ENCODE measurements around the gene UCP2.
"Not testable (repeated sequence)": the region's sequence is repeated elsewhere in the genome, so short reads cannot be mapped to it uniquely, and the experiment has no call there.

UCP2 gene

DNA sequence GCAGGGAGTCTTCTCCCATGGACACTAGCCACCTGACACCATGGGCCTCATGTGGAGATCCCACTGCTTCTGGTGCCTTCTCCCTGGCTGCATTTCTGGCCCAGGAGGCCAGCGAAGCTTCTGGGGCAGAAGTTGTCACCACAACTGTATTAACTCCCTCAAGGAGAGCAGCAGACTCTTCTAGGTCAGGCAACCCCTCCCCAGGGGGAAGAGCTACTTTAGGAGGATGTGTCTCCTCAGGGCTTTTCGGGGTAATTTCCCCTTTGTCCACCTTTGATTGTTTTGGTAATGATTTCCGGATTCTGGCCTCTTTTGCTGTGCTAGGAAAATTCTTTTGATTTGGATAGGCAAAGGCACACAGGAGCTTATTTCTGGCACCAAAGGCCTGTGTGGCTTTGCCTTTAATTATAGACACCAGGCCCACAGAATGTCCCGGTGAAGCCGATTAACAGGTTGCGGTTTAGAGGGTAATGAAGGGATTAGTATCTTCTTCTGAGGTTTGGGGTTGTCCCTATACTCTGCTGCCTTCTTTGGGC is 8.9 kb upstream of the UCP2 start:
- DNase-seq, result peak; percentile 64

DNA sequence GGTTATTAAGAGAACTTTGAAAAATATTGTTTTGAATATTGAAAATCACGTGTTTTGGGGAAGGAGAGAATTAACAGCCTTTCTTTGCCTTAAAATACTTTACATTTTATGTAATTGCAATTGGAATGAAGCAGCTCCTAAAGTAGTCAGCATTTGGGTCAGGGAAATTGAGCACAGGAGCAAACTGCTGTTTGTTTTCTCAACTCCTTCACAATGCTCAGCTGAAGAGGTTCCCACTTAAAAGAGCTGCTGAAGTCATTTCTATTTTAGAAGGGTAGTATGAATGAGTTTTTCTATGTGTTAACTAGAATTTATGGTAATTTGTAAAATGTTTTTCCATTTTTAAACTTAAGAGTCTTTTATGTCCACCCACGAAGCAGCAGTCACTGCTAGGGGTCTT is 8.1 kb upstream of the UCP2 start:
- DNase-seq, result no peak

DNA sequence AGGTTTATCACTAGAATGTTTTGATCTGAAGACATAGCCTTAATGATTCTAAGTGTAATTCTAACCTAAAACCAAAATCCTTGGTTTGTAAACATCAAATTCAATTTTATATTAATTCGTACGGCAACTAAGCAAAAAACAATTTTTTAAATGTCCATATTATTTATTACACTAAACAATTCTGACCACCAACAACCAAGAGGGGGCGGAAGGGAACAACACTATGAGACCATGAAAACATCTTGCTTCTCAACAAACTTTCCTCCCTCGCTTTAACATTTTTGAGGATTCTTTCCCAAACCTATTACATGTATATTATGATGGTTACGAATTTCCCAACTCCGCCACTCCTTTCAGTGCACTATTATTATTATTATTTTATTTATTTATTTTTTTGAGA is 6.5 kb upstream of the UCP2 start:
- peak; percentile 41 for DNase-seq

DNA sequence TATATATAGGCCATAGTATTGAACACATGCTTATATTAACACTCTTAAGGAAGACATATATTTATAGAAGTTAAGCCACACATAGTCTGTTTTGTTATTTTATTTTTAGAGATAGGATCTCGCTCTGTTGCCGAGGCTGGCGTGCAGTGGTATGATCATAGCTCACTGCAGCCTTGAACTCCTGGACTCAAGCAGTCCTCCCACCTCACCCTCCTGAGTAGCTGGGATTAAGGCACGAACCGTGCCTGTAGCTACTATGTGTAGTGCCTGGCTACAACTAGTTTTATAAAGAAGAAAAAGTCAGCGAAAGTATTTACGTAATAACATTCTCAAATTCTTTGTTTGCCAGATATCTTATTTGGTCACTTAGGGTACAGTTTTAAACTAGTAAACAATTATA is 5.6 kb upstream of the UCP2 start:
- DNase-seq, result no peak

DNA sequence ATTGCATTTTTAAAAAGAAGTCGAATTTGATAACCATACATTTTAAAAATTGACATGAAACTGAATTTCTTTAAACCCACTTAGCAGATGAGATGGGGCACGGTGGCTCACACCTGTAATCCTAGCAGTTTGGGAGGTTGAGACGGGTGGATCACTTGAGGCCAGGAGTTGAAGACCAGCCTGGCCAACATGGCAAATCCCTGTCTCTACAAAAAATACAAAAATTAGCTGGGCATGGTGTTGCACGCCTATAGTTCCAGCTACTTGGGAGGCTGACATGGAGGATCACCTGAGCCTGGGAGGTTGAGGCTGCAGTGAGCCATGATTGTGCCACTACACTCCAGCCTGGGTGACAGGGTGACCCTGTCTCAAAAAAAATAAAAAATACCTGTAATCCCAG is 3.0 kb upstream of the UCP2 start:
- DNase-seq, result not testable (repeated sequence)

DNA sequence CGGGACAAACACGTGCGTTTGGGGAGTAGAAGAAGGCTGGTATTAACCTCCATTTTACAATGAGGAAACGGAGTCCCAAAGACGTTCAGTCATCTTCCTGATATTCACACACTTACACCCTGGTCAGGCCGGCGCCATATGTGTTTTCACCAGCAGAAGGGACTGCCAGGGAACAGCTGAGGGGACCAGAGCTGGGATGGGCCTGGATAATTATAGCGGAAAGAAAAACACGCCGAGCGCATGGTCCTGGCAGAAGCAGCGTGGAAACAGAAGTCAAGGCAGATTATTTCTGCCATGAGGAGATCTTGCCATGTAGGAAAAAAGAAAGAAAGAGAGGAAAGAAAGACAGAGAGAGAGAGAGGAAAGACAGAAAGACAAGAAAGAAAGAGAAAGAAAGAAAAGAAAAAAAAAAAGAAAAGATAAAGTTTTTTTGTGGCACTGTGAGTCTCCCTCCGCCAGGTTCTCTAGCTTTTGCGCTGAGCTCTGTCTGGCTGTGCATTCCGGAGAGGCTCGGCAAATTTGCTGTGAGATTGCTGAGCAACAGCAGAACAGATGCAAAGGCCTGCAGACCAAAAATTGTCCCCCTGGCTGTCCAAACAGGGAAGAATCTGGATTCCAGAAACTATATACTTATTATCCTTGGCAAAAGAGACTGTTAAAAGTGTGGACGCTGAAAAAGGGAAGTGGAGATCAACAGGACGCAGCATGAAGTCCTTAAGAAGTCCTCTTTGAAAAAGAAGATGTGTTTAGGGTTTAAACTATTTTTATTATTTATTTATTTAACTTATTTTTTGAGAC is 1.3 kb upstream of the UCP2 start:
- DNase-seq, result no peak

DNA sequence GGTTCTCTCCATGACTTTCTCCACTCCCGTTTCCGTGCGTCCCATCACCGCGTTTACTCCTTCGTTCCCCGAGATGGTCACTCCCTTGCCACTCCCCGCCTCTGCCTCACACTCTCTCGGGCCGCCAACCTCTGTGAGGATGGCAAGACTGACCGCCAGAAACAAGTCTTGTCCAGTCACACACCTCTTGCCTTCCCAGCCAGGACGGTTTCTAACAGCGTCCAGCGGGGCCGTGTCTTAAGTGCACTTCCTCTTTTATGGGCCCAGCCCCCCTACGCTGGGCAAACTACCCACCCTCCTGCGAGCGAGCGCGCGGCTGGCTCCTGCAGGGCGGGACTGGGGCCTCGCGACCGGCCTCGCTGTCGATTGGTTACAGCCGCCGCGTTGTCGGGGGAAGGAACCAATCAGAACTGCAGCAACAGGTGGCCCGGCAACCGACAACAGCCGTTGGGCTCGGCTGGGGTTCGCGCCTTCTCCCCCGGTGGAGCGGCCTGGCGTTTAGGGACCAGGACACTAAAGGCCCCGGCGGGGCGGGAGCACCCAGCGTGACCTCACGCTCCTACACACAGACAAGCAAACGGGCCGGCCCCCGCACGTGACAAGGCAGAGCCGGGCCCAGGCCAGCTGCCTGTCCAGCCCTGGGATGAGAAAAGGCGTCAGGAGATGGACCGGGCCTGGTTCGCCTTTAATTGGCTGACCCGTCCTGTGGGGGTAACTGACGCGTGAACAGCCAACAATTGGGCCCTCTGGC is 522 bp upstream of the UCP2 start:
- peak; percentile 97 for DNase-seq

DNA sequence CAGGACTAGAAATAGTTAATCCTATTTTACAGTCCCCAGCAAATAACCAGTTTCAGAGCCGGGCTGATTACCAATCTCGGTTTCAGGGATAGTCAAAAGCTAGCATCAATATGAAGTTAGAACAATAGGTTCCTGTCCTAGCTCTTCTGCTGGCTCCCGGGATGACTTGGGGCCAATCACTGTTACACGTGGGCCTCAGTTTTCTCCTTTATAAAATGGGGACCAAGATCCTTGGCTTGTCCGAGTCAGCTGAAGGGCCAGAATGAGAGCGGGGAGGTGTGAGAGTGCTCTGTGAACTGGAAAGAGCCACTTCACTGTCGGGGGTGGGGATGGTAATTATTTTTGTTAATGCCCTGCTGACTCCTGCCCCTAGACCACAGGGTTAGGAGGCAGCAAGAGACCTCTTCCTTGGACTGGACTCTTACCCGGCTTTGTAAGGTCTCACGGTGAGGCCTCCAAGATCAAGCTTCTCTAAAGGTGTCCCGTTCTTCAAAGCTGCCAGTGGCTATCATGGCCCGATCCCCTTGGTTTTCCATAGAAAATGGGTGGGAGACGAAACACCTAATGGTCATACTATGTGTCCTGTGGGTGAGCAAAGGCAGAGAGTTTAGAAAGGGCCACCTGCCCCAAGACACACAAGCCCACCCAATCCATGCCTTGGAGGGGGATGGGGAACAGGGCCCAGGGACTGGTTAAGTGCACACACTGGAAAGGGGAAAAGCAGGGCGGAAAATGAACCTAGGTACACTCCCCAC is 1.4 kb downstream of the UCP2 start:
- DNase-seq, result no peak

DNA sequence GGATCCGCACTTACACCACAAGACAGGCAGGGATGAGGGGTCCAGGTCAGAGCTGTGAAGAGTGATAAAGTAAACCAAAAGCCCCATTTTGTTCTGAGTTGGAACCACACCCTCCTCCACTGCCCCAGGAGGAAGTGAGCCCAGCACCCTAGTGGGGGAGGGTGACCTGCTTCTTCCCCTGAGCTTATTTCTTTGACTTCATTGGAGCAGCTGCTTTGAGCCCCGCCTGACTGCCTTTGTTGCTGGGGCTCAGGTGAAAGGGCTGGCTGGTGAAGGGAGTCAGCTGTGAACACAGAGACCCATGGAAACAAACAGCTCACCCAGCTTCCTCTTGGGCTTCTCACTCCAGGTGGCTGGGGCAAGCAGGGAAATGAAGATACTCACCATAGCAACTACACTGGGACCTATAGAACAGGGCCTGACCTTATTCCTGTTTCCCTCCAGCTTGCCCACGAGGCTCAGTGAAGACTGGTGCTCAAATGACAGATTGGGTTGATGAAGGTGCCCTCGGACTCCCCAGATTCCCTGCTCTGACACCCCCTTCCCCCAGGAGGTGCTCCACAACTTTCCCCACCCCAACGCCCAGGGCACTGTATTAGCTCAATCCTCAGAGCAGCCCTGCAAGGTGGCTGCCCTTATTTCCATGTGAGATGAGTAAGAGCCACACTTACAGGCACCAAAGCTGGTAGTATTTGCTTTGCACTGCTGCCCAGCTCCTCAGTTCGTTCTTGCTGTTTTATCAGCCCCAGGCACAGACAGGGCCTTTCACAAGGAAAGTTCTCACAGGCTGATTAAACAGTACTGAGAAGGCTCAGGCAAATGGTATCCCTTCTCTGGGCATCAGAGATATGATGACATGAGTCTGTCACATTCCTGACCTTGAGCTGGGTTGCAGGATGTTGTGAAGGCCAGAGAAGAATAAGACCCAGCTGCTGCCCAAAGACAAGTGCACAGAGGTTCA is 2.4 kb downstream of the UCP2 start:
- DNase-seq, result peak; percentile 90

DNA sequence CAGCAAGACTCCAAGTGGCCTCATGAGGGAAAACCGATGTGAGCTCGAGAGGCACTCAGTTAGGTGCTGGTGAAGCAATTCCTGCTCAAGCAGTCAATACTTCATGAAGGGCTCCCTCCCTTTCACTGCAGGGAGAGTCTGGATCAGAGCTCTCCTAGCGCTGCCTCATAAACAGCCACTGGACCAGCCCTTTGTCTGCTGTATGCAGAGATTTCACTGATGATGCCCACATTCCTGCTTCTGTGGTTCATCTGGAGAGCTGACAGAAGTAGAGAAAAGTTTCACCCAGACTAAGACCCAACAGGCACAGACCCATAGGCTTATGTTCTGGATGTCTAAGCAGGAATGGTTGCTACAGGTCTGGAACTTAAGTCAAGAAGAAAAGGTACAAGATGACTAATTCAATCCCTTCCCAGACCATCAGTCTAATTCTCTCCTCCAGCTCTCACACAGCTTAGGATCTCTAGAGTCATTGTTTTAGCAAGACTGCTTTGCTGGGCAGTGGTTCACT is 4.0 kb downstream of the UCP2 start:
- no peak for DNase-seq

DNA sequence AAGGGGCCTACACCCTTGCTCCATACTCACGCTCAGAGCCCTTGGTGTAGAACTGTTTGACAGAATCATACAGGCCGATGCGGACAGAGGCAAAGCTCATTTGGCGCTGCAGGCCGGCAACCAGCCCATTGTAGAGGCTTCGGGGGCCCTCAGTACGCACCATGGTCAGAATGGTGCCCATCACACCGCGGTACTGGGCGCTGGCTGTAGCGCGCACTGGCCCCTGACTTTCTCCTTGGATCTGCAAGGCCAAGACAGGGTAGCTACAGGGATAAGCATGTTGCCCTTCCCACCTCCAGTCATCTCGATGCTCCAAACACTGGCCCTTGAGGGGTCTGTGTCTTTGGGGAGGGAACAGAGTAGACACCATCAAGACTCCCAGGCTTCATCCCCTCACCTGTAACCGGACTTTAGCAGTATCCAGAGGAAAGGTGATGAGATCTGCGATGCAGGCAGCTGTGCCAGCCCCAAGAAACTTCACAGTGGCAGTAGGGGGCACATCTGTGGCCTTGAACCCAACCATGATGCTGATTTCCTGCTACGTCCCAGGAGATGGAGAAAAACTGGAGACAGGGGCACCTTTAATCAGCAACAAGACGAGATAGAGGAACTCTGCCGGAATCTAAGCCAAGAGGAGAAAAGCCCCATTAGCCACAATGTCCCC is 4.7 kb downstream of the UCP2 start:
- no peak for DNase-seq

DNA sequence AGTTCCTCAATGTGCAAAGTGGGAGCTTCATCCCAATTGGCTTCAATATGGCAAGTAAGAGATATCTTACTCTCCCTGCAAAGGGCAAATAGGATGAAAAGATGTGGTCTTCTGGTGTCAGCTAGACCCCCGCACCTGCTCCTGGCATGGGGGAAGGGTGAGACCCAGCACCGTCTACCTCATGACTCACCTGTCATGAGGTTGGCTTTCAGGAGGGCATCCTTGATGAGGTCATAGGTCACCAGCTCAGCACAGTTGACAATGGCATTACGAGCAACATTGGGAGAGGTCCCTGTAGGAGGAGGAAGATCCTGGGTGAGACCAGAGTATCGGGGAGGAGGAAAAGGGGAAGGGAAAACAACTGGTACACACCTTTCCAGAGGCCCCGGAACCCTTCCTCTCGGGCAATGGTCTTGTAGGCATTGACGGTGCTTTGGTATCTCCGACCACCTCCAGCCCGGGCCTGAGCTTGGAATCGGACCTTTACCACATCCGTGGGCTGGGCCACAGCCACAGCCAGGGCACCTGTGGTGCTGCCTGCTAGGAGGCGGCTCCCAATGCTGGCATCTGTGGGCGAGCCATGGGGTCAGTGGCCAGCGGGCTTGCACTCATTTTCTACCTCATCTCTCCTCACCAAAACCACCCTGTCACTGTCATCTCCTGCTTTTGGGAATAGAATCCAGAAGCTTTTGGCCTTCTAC is 6.0 kb downstream of the UCP2 start:
- DNase-seq, result no peak

DNA sequence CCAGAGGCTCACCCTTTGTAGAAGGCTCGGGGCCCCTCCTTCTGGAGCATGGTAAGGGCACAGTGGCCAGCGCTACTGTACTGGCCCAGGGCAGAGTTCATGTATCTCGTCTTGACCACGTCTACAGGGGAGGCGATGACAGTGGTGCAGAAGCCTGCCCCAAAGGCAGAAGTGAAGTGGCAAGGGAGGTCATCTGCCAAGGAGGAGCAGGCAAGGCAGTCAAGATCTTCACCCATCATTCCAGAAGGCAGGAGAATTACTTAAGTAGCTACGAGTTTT is 7.2 kb downstream of the UCP2 start:
- DNase-seq, result no peak

DNA sequence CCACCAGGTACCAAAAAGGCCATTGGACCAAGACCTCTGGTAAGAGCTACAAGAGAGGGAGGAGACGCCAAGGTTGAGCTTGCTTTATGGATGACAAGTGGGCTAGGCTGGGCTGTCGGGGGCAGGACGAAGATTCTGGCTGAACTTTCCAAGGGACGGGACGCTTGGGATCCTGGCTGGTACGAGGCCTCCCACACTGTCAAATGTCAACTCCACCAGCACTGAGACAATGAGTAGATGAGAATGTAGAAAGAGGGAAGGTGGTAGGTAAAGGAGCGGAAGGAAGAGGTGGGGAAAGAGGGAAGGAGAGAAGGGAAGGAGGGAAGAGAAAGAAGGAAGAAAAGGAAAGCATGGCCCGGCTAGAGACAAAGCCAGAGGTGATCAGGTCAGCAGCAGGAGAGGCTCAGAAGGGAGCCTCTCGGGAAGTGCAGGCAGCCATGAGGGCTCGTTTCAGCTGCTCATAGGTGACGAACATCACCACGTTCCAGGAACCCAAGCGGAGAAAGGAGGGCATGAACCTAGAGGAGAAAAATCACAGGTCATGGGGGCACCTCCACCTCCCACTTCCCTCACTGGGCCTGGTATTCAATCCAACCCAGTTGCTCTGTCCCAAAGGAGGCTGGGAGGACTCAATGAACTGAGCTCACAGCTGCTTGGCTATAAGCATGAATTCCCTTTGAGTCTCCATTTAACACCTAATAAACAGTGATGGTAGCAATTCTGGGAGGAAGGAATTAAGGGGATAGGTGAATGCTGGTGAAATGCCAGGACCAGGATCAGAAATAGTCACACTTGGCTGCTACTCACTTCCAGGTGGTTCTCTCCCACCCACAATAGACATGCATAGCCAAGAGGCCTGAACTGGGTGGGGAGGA is 7.8 kb downstream of the UCP2 start:
- DNase-seq, result no peak

DNA sequence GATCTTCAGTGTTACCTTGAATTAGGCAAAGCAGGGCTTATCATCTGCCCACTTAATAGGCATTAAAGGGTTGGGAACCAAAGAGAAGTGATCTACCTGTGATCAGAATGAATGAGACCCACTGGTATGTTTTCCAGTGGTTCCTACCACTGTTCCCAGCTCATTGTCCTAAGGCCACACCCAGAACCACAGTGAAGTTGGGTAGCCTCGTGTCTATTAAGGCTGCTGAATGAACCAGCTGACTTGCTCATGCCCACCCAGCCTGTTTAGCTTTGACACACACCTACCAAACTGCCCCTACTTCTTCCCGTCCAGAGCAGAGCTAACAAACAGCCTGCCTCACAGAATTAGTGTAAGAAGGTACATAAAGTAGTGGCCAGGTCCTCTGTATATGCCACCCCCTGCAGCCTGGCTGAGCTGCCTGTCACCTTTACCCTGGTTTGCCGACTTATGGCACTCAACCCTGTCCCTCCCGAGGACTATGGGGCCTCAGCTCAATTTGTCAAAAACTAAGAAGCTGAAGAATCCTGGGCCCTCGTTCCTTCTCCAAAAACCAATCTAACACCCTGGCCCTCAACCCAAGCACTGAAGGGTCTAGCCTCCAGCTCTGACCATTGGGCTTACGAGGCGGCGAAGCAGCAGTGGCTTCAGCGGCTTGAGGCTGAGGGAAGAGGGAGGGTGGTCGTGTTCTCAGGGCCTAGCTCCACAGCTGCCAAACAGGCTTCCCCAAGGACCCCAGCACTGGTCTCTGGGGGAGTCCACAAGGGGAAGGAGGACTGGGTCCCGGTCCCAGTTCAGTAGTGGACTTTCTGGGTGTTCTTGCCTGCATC is 9.8 kb downstream of the UCP2 start:
- no peak for DNase-seq

DNA sequence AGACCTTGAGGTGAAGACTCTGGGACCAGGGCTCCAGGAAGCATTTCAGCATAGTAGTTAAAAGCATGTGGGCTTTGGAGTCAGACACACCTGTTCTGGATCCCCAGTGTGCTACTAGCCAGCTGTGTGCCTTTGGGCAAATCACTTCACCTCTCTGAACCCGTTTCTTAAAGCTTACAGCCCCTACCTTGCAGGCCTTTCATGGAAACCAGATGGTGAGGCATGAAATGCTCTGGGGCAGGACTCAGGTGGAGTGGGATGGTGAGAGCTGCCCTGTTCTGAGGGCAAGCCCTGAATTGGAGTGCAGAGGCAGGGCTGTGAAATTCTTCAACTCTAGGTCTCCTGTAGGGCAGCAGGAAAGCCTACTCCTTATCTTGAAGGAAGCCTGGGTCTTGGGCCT is 10.5 kb downstream of the UCP2 start:
- DNase-seq, result peak; percentile 63

DNA sequence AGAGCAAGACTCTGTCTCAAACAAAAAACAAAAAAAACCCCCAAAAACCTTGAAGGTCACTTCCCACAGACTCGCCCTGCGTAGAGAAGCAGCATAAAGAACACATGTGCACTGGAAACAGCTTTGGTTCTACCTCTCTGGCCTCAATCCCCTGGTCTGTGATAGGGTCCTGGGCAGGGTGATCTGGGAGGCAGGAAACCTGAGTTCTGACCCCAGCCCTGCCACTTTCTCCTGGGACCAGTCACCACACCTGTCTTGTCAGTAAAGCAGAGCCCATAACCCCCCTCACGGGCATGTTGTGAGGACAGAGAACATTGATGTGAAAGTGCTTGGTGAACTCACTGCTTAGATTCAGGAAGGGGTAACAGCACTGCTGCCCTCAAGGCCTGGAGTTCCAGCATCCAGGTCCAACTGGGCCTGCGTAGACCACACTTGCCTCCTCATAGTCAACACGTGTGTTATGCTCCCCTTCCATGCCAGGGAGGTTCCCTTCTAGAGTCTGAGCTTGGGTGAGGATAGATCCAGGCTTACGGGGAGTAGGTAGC is 11.4 kb downstream of the UCP2 start:
- no peak for DNase-seq

DNA sequence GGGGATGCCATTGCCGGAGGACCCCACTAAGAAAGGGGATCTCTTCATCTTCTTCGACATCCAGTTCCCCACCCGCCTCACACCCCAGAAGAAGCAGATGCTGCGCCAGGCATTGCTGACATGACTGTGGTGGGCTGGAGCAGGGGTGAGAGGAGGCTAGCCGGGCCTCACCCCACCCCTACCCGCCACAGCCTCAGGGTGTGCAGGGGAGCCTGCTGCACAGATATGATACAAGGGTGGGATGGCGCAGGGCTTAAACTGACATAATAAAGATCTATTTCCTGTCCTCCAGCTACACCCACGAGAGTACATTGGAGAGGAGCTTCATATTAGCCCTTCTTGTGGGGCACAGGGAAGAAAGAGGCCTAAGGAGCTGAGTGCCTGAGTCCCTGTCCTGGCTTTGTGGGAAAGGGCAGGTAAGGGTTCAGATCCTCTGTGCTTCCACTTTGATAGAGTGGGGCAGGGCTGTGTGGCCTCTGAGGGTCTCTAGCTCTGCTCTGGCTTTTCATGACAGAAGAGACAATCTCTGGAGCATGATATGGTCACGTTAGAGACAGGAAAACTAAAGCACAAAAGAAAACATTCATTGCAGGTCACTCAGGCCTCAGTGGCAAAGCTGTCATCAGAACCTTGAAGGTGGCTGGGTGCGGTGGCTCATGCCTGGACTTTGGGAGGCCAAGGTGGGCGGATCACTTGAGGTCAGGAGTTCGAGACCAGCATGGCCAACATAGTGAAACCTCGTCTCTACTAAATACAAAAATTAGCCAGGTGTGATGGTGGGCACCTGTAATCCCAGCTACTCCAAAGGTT is 12.4 kb downstream of the UCP2 start:
- DNase-seq, result no peak

Data from activated effector memory CD4-positive, alpha-beta T cell treated with anti-CD3 and anti-CD28 coated beads, Interleukin-2, amount 50 U/mL, for 16 hours (primary cell).